ENCODE data around the gene EXOC6. TPM values are rescaled to one million over a fixed set of nuclear protein-coding genes. Genes with fewer than 3 reads are reported as not detected.

The EXOC6 gene
- total and polyA plus RNA-seq, 10 of the 15 experiments (the other 5 are each of a cell fraction or from before 2014, with no cell fraction given): 7.6 to 53.8 (median 13.3) TPM

GRCh38 chr10:92880917-92881316 lies 32.6 kb downstream of the EXOC6 start (continued):
- TF ChIP-seq CBFB (IDR thresholded peaks at IDR 0.05; ENCODE audit: low read depth): no peak

GRCh38 chr10:92886334-92886961 lies 38.1 kb downstream of the EXOC6 start:
- BruUV-seq (replicated peaks): no TSS peak
- ATAC-seq: peak; percentile 68
- FAIRE-seq: no peak
- ChIA-PET POLR2A (no interaction called here), CTCF (interaction anchor here (0.6 to 3.1 kb wide), 25 partner anchors 8 to 471 kb away, joined by 3 to 26 read pairs (median 5); partner anchors contain the start of gene EXOC6), RAD21 (ENCODE audit: unreplicated experiment) (interaction anchor here (0.8 to 1.3 kb wide), 4 partner anchors 15 to 466 kb away, joined by 3 to 4 read pairs (median 4); no protein-coding TSS in a partner anchor), SMC1A (ENCODE audit: uncharacterized antibody, unreplicated experiment) (interaction anchor here (0.9 to 1.7 kb wide), 9 partner anchors 10 to 190 kb away, joined by 3 to 6 read pairs (median 3); no protein-coding TSS in a partner anchor)
- WGBS (ENCODE audit: insufficient coverage, insufficient replicate concordance, low lambda C conversion rate, missing lambda C conversion rate): 81% methylated on average over 1 of the region's 1 CpG
- Histone ChIP-seq H3K27ac (ENCODE audit: control insufficient read depth, insufficient read depth) (no peak overlapping the region), H3K4me3 (no peak overlapping the region), H3K4me1 (ENCODE audit: control insufficient read depth, insufficient read depth, low read length) (no peaks in the 10 kb centered on the region), H4K20me1 (ENCODE audit: control insufficient read depth, insufficient read depth) (no peaks in the 10 kb centered on the region), H3K36me3 (ENCODE audit: control insufficient read depth in 2 of 2, insufficient read depth in 2 of 2, low read length in 1 of 2) (no peaks in the 10 kb centered on the region), H3K79me2 (ENCODE audit: control insufficient read depth, insufficient read depth, low read length) (no peaks in the 10 kb centered on the region), H3K9ac (ENCODE audit: control insufficient read depth, insufficient read depth, low read length) (no peak overlapping the region), H3K27me3 (replicated peaks in 1 of 2; ENCODE audit: control insufficient read depth in 2 of 2, insufficient read depth in 2 of 2, low read length in 1 of 2) (no peaks in the 10 kb centered on the region), H2AFZ (ENCODE audit: control insufficient read depth, low read depth, low read length) (no peak overlapping the region), H3K4me2 (ENCODE audit: control insufficient read depth, insufficient read depth) (no peak overlapping the region), H3K9me3 (replicated peaks; ENCODE audit: control insufficient read depth, insufficient read depth, low read length) (no peaks in the 10 kb centered on the region; the same call in 2 of the 3 replicates)
- in situ Hi-C loops (cut with MboI): loop anchor here (5.0 kb wide), 1 partner anchor 471 kb away; no protein-coding TSS in a partner anchor
- intact Hi-C loops (cut with micrococcal nuclease; ENCODE audit: unreplicated experiment): loop anchor here (5.0 to 10.0 kb wide), 3 partner anchors 188 to 598 kb away; partner anchors contain the start of genes CYP26A1 and MYOF
- DNase-seq (ENCODE audit: low read depth, low spot score): no peak
- no peak for TF ChIP-seq ZNF207 (IDR thresholded peaks at IDR 0.05; ENCODE audit: borderline replicate concordance)
- no peak for TF ChIP-seq NFYA (IDR thresholded peaks at IDR 0.05; ENCODE audit: borderline replicate concordance, low read depth, low read length)
- TF ChIP-seq, protein P1, sequence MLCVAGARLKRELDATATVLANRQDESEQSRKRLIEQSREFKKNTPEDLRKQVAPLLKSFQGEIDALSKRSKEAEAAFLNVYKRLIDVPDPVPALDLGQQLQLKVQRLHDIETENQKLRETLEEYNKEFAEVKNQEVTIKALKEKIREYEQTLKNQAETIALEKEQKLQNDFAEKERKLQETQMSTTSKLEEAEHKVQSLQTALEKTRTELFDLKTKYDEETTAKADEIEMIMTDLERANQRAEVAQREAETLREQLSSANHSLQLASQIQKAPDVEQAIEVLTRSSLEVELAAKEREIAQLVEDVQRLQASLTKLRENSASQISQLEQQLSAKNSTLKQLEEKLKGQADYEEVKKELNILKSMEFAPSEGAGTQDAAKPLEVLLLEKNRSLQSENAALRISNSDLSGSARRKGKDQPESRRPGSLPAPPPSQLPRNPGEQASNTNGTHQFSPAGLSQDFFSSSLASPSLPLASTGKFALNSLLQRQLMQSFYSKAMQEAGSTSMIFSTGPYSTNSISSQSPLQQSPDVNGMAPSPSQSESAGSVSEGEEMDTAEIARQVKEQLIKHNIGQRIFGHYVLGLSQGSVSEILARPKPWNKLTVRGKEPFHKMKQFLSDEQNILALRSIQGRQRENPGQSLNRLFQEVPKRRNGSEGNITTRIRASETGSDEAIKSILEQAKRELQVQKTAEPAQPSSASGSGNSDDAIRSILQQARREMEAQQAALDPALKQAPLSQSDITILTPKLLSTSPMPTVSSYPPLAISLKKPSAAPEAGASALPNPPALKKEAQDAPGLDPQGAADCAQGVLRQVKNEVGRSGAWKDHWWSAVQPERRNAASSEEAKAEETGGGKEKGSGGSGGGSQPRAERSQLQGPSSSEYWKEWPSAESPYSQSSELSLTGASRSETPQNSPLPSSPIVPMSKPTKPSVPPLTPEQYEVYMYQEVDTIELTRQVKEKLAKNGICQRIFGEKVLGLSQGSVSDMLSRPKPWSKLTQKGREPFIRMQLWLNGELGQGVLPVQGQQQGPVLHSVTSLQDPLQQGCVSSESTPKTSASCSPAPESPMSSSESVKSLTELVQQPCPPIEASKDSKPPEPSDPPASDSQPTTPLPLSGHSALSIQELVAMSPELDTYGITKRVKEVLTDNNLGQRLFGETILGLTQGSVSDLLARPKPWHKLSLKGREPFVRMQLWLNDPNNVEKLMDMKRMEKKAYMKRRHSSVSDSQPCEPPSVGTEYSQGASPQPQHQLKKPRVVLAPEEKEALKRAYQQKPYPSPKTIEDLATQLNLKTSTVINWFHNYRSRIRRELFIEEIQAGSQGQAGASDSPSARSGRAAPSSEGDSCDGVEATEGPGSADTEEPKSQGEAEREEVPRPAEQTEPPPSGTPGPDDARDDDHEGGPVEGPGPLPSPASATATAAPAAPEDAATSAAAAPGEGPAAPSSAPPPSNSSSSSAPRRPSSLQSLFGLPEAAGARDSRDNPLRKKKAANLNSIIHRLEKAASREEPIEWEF (IDR thresholded peaks at IDR 0.05; ENCODE audit: insufficient replicate concordance, low read depth, low read length): no peak
- TF ChIP-seq SMAD1 (IDR thresholded peaks at IDR 0.05; ENCODE audit: low read depth, partially characterized antibody): no peak
- no peak for TF ChIP-seq SPI1 (IDR thresholded peaks at IDR 0.05; ENCODE audit: borderline replicate concordance, insufficient read depth, low read depth, low read length)
- no peak for TF ChIP-seq ZBTB33 (IDR thresholded peaks at IDR 0.05)
- no peak for TF ChIP-seq ETV6 (conservative IDR thresholded peaks at IDR 0.05 in 1 of 2, IDR thresholded peaks at IDR 0.05 in 1 of 2; ENCODE audit: borderline replicate concordance in 1 of 2, low read depth in 1 of 2)
- no peak for TF ChIP-seq NFIC (IDR thresholded peaks at IDR 0.05; ENCODE audit: low read depth, low read length)
- no peak for TF ChIP-seq GATAD2B (conservative IDR thresholded peaks at IDR 0.05; ENCODE audit: low read depth)
- no peak for TF ChIP-seq EED (IDR thresholded peaks at IDR 0.05; ENCODE audit: low read depth)
- TF ChIP-seq PML (IDR thresholded peaks at IDR 0.05; ENCODE audit: low read length): no peak
- no peak for TF ChIP-seq MYC (IDR thresholded peaks at IDR 0.05; ENCODE audit: insufficient read depth, insufficient read length, insufficient replicate concordance, low read length, severe bottlenecking)
- no peak for TF ChIP-seq NFXL1 (IDR thresholded peaks at IDR 0.05; ENCODE audit: borderline replicate concordance)
- TF ChIP-seq YBX1 (IDR thresholded peaks at IDR 0.05): no peak
